Inferior parietal cortex (tissue), 1 donor: ENCODE measurements around the gene HBS1L.

Experiments used
- DNase-seq: peaks from one replicate; pipeline ENCODE4 v3.0.0-alpha.2; 2016; ENCODE audit errors: extremely low spot score

HBS1L gene

GRCh38 chr6:135054569-135055498 lies at the start of gene HBS1L:
Gene HBS1L, minus strand, starts transcription at chr6:135054822. Its CDS starts 131 bp downstream, at chr6:135054691.
- DNase-seq: peak; percentile 98

GRCh38 chr6:135104199-135104598 lies 49.6 kb upstream of the HBS1L start:
- DNase-seq: no peak

GRCh38 chr6:135102191-135102590 lies 47.6 kb upstream of the HBS1L start:
- DNase-seq: no peak

GRCh38 chr6:135097172-135097571 lies 42.5 kb upstream of the HBS1L start:
- DNase-seq: no peak

GRCh38 chr6:135096403-135097130 lies 41.9 kb upstream of the HBS1L start:
- DNase-seq: no peak

GRCh38 chr6:135095716-135096115 lies 41.1 kb upstream of the HBS1L start:
- DNase-seq: no peak

- no peak for DNase-seq
Observed at GRCh38 chr6:135094403-135094821, 39.8 kb upstream of the HBS1L start.

GRCh38 chr6:135093578-135093977 lies 39.0 kb upstream of the HBS1L start:
- DNase-seq: no peak

GRCh38 chr6:135092724-135093123 lies 38.1 kb upstream of the HBS1L start:
- DNase-seq: no peak

GRCh38 chr6:135090819-135091218 lies 36.2 kb upstream of the HBS1L start:
- no peak for DNase-seq

- no peak for DNase-seq
Observed at GRCh38 chr6:135089901-135090300, 35.3 kb upstream of the HBS1L start.

- no peak for DNase-seq
Observed at GRCh38 chr6:135088818-135089809, 34.5 kb upstream of the HBS1L start.

GRCh38 chr6:135088281-135088680 lies 33.7 kb upstream of the HBS1L start:
- DNase-seq: no peak

- no peak for DNase-seq
Observed at GRCh38 chr6:135087803-135088202, 33.2 kb upstream of the HBS1L start.

- DNase-seq: no peak
Observed at GRCh38 chr6:135087403-135087802, 32.8 kb upstream of the HBS1L start.

GRCh38 chr6:135086414-135086764 lies 31.8 kb upstream of the HBS1L start:
- no peak for DNase-seq

GRCh38 chr6:135085700-135086413 lies 31.2 kb upstream of the HBS1L start:
- no peak for DNase-seq

GRCh38 chr6:135084916-135085269 lies 30.3 kb upstream of the HBS1L start:
- DNase-seq: no peak

GRCh38 chr6:135084001-135084915 lies 29.6 kb upstream of the HBS1L start:
- DNase-seq: no peak

- no peak for DNase-seq
Observed at GRCh38 chr6:135081966-135082365, 27.3 kb upstream of the HBS1L start.
